HG02623 (cell line): ENCODE measurements around the gene CCDC149.

Source experiments
- ATAC-seq: cut with Tn5 transposase; IDR thresholded peaks from one replicate; pipeline ENCODE4 v1.9.1; 2021; ENCODE audit warnings: moderate library complexity; ENCODE audit not compliant: unreplicated experiment

The CCDC149 gene

GRCh38 chr4:24912252-24913118 lies at the start of gene CCDC149:
Gene CCDC149 (minus strand): TSS chr4:24913042. CDS start chr4:24912864, 178 bp downstream.
- ATAC-seq: no peak

DNA sequence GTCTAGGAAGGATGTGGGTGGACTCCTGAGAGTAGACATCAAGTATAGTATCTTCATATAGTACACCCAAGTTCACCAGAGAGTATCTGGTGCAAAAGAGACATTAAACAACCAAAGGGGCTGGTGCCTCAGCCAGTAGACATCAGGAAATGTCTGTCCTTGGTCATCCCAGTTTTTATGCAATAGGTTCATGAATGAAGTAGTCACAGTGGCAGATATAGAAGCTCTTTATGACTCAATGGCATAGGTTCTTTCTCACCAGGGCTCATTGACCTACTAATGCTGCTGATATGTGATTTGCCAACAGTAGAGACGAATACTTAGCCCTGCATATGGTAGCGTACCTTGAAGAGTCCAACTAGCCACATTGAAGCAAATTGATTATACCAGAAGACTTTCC lies 45.0 kb upstream of the CCDC149 start:
- ATAC-seq: no peak

- no peak for ATAC-seq
Observed at GRCh38 chr4:24956763-24957162, 43.9 kb upstream of the CCDC149 start.

GRCh38 chr4:24956091-24956490 lies 43.2 kb upstream of the CCDC149 start:
- no peak for ATAC-seq

DNA sequence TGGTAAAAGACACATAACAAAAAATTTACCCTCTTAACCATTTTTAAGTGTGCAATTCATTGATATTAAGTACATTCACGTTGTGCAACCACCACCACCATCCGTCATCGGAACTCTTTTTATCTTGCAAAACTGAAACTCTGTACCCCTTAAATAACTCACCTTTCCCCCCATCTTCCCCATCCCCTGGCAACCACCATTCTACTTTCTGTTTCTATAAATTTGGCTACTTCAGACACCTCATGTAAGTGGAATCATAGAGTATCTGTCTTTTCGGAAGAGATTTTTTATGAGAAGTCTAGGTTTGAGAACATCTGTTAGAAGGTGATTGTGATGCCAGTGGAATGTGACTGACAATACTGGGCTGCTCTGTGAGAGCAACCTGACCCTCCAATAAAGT lies 39.8 kb upstream of the CCDC149 start:
- no peak for ATAC-seq

DNA sequence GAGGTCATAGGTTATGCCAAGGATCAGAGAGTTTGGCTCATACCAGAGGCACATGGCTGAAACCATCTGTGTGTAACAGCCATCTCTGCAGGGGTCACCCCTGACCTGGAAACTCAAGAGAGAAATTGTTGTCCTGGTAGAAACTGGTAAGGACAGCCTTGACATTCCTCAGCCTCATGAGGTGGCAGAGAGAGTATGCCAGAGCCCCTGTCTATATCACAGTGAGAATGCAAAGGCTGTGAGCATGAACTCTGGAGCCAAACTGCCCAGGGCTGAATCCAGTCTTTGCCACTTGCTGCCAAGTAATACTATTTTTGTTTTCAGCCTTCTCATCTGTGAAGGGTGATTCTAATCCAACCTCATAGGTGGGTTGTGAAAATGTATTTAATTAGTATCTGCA lies 37.1 kb upstream of the CCDC149 start:
- ATAC-seq: no peak

- no peak for ATAC-seq
Observed at GRCh38 chr4:24937917-24938281, 25.1 kb upstream of the CCDC149 start.

DNA sequence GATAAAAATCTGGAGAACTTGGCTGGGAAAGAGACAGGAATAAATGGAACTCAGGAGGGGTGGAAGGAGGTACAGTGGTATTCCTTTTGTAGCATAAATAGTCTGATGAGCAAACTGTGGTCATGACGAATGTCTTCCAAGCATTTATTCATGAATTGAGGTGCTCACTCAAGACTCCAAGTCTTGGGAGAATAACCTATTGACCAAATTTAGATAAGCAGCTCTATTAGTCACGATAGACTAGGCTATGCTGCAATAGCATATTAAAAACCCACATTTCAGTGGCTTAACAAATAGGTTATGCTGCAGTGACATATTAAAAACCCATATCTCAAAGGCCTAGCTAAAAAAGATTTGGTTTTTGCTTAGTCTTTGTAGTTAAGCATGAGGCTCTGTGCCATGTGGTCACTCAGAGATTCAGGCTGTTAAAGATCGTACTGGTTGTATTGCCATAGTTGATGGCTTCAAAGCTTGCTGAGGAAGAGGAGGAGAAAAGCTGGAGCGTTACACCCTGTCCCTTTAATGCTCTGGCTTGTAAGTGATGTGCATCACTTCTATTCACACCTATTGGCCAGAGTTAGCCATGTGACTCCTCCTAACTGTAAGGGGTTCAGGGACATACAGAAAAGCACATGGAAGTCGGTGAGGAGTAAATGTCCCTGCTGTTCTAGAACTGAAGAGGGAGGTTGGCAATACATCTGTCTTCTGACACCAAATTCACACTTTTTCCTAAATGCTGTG lies 24.5 kb upstream of the CCDC149 start:
- ATAC-seq: no peak

GRCh38 chr4:24935856-24936255 lies 23.0 kb upstream of the CCDC149 start:
- no peak for ATAC-seq

GRCh38 chr4:24934311-24934710 lies 21.5 kb upstream of the CCDC149 start:
- ATAC-seq: no peak

- ATAC-seq: no peak
Observed at GRCh38 chr4:24933684-24934275, 20.9 kb upstream of the CCDC149 start.

DNA sequence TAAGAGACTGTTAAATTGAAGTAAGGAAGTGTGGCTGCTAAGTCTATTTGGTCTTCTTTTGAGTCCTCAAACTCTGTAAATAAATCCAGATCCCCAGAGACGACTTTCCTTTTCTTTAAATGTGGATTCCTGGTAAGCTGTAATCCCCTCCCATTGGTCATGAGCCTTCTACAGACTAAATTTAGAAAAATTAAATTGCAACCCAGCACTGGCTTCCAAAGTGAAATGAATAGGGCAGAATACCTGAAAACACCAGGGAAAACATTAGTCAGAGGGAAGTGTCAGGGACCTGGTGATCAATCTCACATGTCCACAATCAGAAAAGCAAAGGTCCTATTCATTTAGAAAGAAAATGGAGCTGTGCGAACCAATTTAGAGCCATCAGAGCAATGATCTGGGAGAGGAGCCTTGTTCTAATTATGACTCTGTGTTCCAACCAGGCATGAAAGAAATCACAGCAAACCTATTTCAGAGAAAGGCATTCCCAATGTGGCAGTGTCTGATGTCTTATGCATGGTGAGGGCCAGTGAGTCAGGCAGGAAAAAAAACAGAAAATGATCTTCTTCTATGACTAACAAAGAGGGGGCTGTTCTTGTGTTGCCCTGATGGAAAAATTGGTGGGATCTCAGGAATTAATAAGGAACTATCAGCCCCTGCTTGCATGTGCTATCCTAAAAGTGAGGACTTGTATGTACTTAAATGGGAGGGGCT lies 19.8 kb upstream of the CCDC149 start:
- no peak for ATAC-seq

DNA sequence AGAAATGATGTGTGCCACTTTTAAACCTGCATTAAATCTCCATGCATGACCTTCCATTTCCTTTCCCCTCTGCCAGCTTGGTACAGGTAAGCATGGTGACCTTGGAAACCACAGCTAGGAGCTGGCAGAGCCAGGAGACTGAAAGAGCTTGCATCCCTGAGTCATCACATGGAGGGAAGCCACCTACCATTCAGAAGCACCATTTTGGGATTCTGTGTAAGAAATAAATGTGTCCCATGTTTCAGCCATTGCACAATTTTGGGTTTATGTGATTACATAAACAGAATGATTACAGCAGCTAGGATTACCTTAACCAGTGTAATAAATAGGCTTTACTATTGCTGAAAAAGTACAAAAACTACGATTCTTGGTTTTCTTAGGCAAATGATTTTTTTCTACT lies 17.3 kb upstream of the CCDC149 start:
- no peak for ATAC-seq

DNA sequence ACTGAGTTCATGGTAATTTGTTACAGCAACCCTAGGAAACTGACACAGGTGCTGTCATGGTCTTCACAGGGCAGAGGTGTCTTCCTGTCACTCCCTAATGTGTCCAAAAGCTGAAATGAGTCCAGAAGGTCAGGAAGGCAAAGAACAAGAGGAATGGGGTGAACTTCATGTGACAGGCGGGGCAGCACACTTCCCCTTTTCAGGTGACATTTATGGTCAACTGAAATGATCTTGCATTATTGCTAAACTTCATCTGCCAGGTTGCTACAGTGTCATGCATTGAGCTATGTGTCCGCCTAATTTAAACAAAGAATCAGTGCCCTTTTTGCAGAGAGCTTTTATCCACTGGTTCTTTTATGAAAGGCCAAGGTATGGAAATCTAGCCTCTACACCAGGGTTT lies 15.9 kb upstream of the CCDC149 start:
- ATAC-seq: no peak

DNA sequence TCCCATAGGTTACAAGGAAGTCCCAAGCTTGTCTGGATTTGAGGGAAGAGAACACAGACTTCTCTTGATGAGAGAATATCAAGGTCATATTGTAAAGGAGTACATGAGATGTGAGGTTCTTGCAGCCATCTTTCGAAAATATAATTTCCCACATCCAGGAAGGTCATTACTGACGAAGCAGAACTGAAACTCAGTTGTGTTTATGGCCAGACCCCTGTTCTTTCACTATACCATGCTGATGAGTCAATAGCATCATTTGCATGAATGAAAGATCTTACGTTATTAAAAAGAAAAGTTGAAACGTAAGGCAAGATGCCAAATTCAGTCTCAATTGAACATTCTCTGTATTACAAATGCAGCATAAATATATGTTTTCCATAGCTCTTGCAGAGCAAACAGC lies 14.2 kb upstream of the CCDC149 start:
- ATAC-seq: no peak

DNA sequence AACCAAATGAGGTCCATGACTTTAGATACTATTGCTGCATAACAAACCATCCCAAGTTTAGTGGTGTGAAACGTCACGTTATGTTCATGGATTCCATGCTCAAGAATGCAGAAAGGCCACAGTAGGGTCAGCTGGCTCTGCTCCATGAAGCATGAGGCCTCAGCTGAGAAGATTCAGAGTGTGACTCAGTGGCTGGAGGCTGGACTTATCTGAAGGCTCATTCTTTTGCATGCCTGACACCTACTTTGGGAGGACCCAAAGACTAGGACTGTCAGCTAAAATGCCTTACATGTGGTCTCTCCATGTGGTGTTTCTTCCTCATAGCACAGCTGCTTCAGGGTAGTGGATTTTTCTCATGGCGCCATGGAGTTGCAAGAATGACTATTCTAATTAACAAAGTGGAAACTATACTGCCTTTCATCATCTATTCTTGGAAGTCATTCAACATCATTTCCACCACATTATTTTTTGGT lies 11.5 kb upstream of the CCDC149 start:
- ATAC-seq: no peak

- no peak for ATAC-seq
Observed at GRCh38 chr4:24923550-24923949, 10.7 kb upstream of the CCDC149 start.

- ATAC-seq: no peak
Observed at GRCh38 chr4:24923002-24923401, 10.2 kb upstream of the CCDC149 start.

- ATAC-seq: no peak
Observed at GRCh38 chr4:24922416-24922815, 9.6 kb upstream of the CCDC149 start.

DNA sequence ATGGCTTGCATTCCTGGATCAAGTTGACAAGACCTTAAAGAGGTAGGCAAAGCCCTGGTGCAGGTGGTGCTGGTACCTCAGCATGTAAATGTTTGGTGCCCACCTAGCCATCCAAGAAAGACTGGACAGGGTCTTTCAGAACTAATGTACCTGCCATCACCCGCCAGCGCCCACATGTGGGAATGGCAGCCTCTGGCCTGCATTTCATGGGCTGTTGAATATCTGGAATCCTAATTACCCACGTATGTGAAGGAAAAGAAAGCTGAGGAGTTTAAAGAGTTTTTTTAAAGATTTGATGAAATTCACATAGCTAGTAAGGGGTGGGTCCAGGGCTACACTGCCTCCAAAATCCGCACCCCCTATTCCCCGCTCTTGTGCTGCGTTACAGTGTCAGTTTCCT lies 8.6 kb upstream of the CCDC149 start:
- ATAC-seq: no peak

DNA sequence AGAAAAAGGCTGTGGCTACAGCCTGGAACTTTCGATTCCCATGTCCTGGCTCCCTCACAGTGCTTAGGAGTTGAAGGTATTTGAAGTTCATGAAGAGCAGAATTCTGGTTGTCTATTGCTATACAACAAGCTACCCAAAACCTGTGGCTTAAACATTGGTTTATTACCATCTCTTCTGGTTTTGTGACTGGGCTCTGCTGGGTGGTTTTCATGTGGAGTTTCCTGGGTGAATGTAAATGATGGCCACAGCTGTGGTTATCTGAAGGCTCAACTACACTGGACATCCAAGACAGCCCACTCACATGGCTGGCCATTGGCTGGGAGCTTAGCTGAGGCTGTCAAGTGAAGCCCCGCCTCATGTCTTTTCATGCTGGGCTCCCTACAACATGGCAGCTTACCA lies 7.2 kb upstream of the CCDC149 start:
- no peak for ATAC-seq
